K562 (cell line): ENCODE data around the gene NOD1. TPM values are rescaled to one million over a fixed set of nuclear protein-coding genes. Genes with fewer than 3 reads are reported as not detected.

Source experiments
- ATAC-seq: fragments of 200-7000 bp; cut with Tn5 transposase; 3 replicates; pipeline ENCODE4 v1.9.1; 2020; ENCODE audit warnings: moderate library complexity
- BruUV-seq: library from RNA; stranded (reverse); fragments of 400-500 nt; replicated peaks from 2 replicates; lab custom pipeline; 2021; lab: Mats Ljungman, UMichigan
- CTCF ChIA-PET: fragments of 300-600 bp; formaldehyde crosslinking; extraction: SDS; loops from one replicate; lab custom pipeline; 2021; ENCODE audit warnings: low intra/inter-chr PET ratio; lab: Yijun Ruan, JAX
- POLR2A ChIA-PET: fragments of 300-600, 350-650 bp; sonication (Branson Sonifier 250); formaldehyde crosslinking; extraction: SDS; loops from one replicate; lab custom pipeline; 2021; ENCODE audit warnings: antibody characterized with exemption, inconsistent platforms; lab: Yijun Ruan, JAX
- DNase-seq, 4 experiments: peaks; one replicate each; pipeline versions ENCODE4 v3.0.0 to v3.0.0-alpha.2; 2011 to 2018; ENCODE audit warnings: low spot score in 3 of 4, mixed read lengths in 3 of 4; ENCODE audit errors: extremely low read depth in 1 of 4
- FAIRE-seq: peaks from 2 replicates; lab custom pipeline; 2011; peaks lifted over from hg19 to GRCh38; lab: Jason Lieb, UNC
- H2AFZ ChIP-seq: 2 replicates; pipeline ENCODE4 v1.6.0; 2011; ENCODE audit warnings: low read depth, low read length, control low read depth, inconsistent platforms
- H3K27ac ChIP-seq: fragments of 200-600 bp; 3 replicates; pipeline ENCODE4 v1.8.0; 2011; ENCODE audit warnings: low read depth, mild to moderate bottlenecking, control low read depth, inconsistent platforms, low read length, moderate library complexity, mixed read lengths; ENCODE audit errors: extremely low read depth
- H3K27me3 ChIP-seq, 2 experiments: fragments of 300-600 bp in 1 of 2; 2 replicates in 1 of 2; 3 replicates in 1 of 2; pipeline versions ENCODE4 v1.6.0 to v1.8.0; 2011; ENCODE audit warnings: inconsistent platforms in 2 of 2, low read length in 2 of 2, mild to moderate bottlenecking in 1 of 2, mixed read lengths in 1 of 2, moderate library complexity in 1 of 2; ENCODE audit not compliant: control insufficient read depth in 2 of 2, insufficient read depth in 2 of 2
- H3K36me3 ChIP-seq: fragments of 300-600 bp; 3 replicates; pipeline ENCODE4 v1.8.0; 2011; ENCODE audit warnings: mild to moderate bottlenecking, low read length, inconsistent platforms; ENCODE audit not compliant: control insufficient read depth, insufficient read depth
- H3K4me1 ChIP-seq, 2 experiments: fragments of 200-600 bp in 1 of 2; replicated peaks in 1 of 2; 2 replicates in 1 of 2; 3 replicates in 1 of 2; pipeline versions ENCODE4 v1.5.1 to v1.8.0; 2011; ENCODE audit warnings: inconsistent platforms in 2 of 2, low read length in 2 of 2, mild to moderate bottlenecking in 1 of 2, mixed read lengths in 1 of 2, moderate library complexity in 1 of 2; ENCODE audit not compliant: control insufficient read depth in 2 of 2, insufficient read depth in 2 of 2
- H3K4me2 ChIP-seq: 2 replicates; pipeline ENCODE4 v1.6.1; 2011; ENCODE audit warnings: low read length, control low read depth, inconsistent platforms, mixed read lengths; ENCODE audit not compliant: insufficient read depth
- H3K4me3 ChIP-seq: fragments of 200-600 bp; sonication (generic), shearing (Covaris generic); 2 replicates; pipeline ENCODE4 v1.5.1; 2016; ENCODE audit warnings: control low read depth, inconsistent platforms
- H3K79me2 ChIP-seq: fragments of 200-600 bp; 3 replicates; pipeline ENCODE4 v1.8.0; 2011; ENCODE audit warnings: low read length, inconsistent platforms; ENCODE audit not compliant: control insufficient read depth, insufficient read depth
- H3K9ac ChIP-seq, 2 experiments: 2 replicates each; pipeline versions ENCODE4 v1.6.0 to v1.6.1; 2011; ENCODE audit warnings: low read depth in 2 of 2, low read length in 2 of 2, control low read depth in 1 of 2, inconsistent platforms in 1 of 2, mild to moderate bottlenecking in 1 of 2, mixed read lengths in 1 of 2; ENCODE audit not compliant: insufficient read depth in 1 of 2
- H3K9me1 ChIP-seq: one replicate; pipeline ENCODE4 v1.6.0; 2011; ENCODE audit warnings: inconsistent platforms, mild to moderate bottlenecking, low read length, moderate library complexity; ENCODE audit not compliant: control insufficient read depth, insufficient read depth
- H3K9me3 ChIP-seq: replicated peaks from 2 replicates; pipeline ENCODE4 v1.5.1; 2011; ENCODE audit warnings: low read depth, low read length, inconsistent platforms; ENCODE audit not compliant: control insufficient read depth, insufficient read depth
- H4K20me1 ChIP-seq: replicated peaks from 2 replicates; pipeline ENCODE4 v1.6.1; 2011; ENCODE audit warnings: low read length, inconsistent platforms, mixed read lengths; ENCODE audit not compliant: control insufficient read depth, insufficient read depth
- CCNT2 ChIP-seq: IDR thresholded peaks from 2 replicates; pipeline ENCODE4 v1.6.1; 2011; ENCODE audit warnings: borderline replicate concordance, low read depth, mild to moderate bottlenecking, moderate library complexity, mixed read lengths, low read length; ENCODE audit not compliant: insufficient read length; ENCODE audit errors: extremely low read depth
- CREBBP ChIP-seq: IDR thresholded peaks from one replicate; pipeline ENCODE4 v1.6.1; 2012; ENCODE audit warnings: low read depth, mild to moderate bottlenecking, control low read depth, inconsistent platforms, low read length
- FOSL1 ChIP-seq: fragments of 200-800 bp; sonication (Bioruptor generic); conservative IDR thresholded peaks from 2 replicates; pipeline ENCODE4 v1.6.1; 2016; ENCODE audit warnings: missing genetic modification characterization, missing compliant biosample characterization
- GABPA ChIP-seq: fragments of 200-800 bp; sonication (Bioruptor generic); conservative IDR thresholded peaks from 2 replicates; pipeline ENCODE4 v1.6.1; 2016; ENCODE audit warnings: low read depth, missing genetic modification characterization, missing compliant biosample characterization
- GABPB2 ChIP-seq: fragments of 250-450 bp; sonication (Bioruptor Pico); conservative IDR thresholded peaks from 2 replicates; pipeline ENCODE4 v1.5.1; 2021; ENCODE audit warnings: mild to moderate bottlenecking
- HEY1 ChIP-seq: fragments of 250-450 bp; sonication (Bioruptor Pico); IDR thresholded peaks from 2 replicates; pipeline ENCODE4 v1.5.0; 2020; ENCODE audit warnings: mild to moderate bottlenecking, moderate library complexity, borderline replicate concordance
- KLF10 ChIP-seq: fragments of 250-450 bp; sonication (Bioruptor Pico); IDR thresholded peaks from 2 replicates; pipeline ENCODE4 v1.6.1; 2021; ENCODE audit warnings: matching md5 sums
- NCOR1 ChIP-seq: fragments of 450-650 bp; IDR thresholded peaks from 2 replicates; pipeline ENCODE4 v1.6.1; 2016; ENCODE audit warnings: mild to moderate bottlenecking, moderate library complexity
- PHB ChIP-seq: fragments of 250-450 bp; sonication (Bioruptor Pico); IDR thresholded peaks from 2 replicates; pipeline ENCODE4 v1.5.0; 2021
- PML ChIP-seq: IDR thresholded peaks from 2 replicates; pipeline ENCODE4 v1.6.1; 2012; ENCODE audit warnings: low read length, inconsistent platforms
- RFX1 ChIP-seq: fragments of 450-650 bp; IDR thresholded peaks from 2 replicates; pipeline ENCODE4 v1.6.1; 2016; ENCODE audit warnings: mild to moderate bottlenecking, moderate library complexity
- SAFB ChIP-seq: fragments of 200-400 bp; formaldehyde crosslinking; IDR thresholded peaks from 2 replicates; pipeline ENCODE4 v1.6.1; 2017; ENCODE audit warnings: low read depth, low read length, borderline replicate concordance
- SRSF1 ChIP-seq: fragments of 200-400 bp; formaldehyde crosslinking; IDR thresholded peaks from 2 replicates; pipeline ENCODE4 v1.6.1; 2017; ENCODE audit warnings: mild to moderate bottlenecking, low read depth, low read length, moderate library complexity
- ZNF140 ChIP-seq: fragments of 250-450 bp; sonication (Bioruptor Pico); IDR thresholded peaks from 2 replicates; pipeline ENCODE4 v1.8.0; 2021; ENCODE audit warnings: moderate library complexity, mild to moderate bottlenecking, inconsistent platforms
- ZNF232 ChIP-seq: sonication (generic); formaldehyde crosslinking; IDR thresholded peaks from 2 replicates; pipeline ENCODE4 v1.8.0; 2022; ENCODE audit warnings: mild to moderate bottlenecking, missing genetic modification reagents
- ZNF668 ChIP-seq: fragments of 250-450 bp; sonication (Bioruptor Pico); IDR thresholded peaks from 2 replicates; pipeline ENCODE4 v1.8.0; 2022; ENCODE audit warnings: mild to moderate bottlenecking, inconsistent platforms
- ZNF699 ChIP-seq: fragments of 250-450 bp; sonication (Bioruptor Pico); IDR thresholded peaks from 2 replicates; pipeline ENCODE4 v1.8.0; 2021; ENCODE audit warnings: mild to moderate bottlenecking, moderate library complexity; ENCODE audit not compliant: insufficient replicate concordance
- ZNF76 ChIP-seq: fragments of 250-450 bp; sonication (Bioruptor Pico); IDR thresholded peaks from 2 replicates; pipeline ENCODE4 v1.4.0; 2020; ENCODE audit warnings: mild to moderate bottlenecking, moderate library complexity, borderline replicate concordance
- WGBS: fragments of 100-300 bp; shearing (Covaris generic); methylation state at CpG from one replicate; pipeline ENCODE4 v1.1.6; 2016; ENCODE audit warnings: low coverage, mixed read lengths; ENCODE audit not compliant: insufficient coverage; ENCODE audit errors: missing lambda C conversion rate; 5-methylcytosine and 5-hydroxymethylcytosine counted together
- in situ Hi-C: fragments of 300-500 bp; cut with MboI; formaldehyde crosslinking; loops from 4 replicates; pipeline ENCODE4 v1.15.0; 2018; ENCODE audit warnings: inconsistent platforms, mixed read lengths
- intact Hi-C: fragments of 100-400 bp; cut with micrococcal nuclease; formaldehyde crosslinking; loops from 2 replicates; pipeline ENCODE4 v1.14.2; 2022
- polyA plus RNA-seq, 8 experiments: library from polyadenylated mRNA; depleted of rRNA in 4 of 8; stranded (reverse) in 5 of 8; unstranded in 3 of 8; fragments of >200 nt; fragmentation: Nextera tagmentation in 2 of 8; fragmentation: Illumina TruSeq in 1 of 8; extraction: Ambion mirVana in 2 of 8; extraction: Trizol in 1 of 8; gene quantifications; 2 replicates each; pipeline versions ENCODE4 v1.2.1 to v1.2.3, GENCODE V29; 2011 to 2014; ENCODE audit warnings: inconsistent platforms in 1 of 8, missing spikeins in 1 of 8
- total RNA-seq, 7 experiments: library from RNA; depleted of rRNA in 6 of 7; stranded (reverse); fragments of >200 nt in 6 of 7; fragmentation: Illumina TruSeq in 2 of 7; extraction: Trizol in 2 of 7; gene quantifications; 2 replicates each; pipeline versions ENCODE4 v1.2.1 to v1.2.3, GENCODE V29; 2011 to 2021; ENCODE audit warnings: low replicate concordance in 1 of 7
- TF ChIP-seq, protein P1 (sequence below): fragments of 250-450 bp; sonication (Bioruptor Pico); IDR thresholded peaks from 2 replicates; pipeline ENCODE4 v1.4.0; 2020; ENCODE audit warnings: borderline replicate concordance
- TF ChIP-seq, protein P2 (sequence below): sonication (generic); formaldehyde crosslinking; IDR thresholded peaks from 2 replicates; pipeline ENCODE4 v1.8.0; 2022; ENCODE audit warnings: missing genetic modification reagents, mild to moderate bottlenecking, borderline replicate concordance

Gene NOD1
- total and polyA plus RNA-seq, 9 of the 15 experiments (the other 6 are each of a cell fraction or from before 2014, with no cell fraction given): 0.34 to 7.1 (median 4.7) TPM

DNA sequence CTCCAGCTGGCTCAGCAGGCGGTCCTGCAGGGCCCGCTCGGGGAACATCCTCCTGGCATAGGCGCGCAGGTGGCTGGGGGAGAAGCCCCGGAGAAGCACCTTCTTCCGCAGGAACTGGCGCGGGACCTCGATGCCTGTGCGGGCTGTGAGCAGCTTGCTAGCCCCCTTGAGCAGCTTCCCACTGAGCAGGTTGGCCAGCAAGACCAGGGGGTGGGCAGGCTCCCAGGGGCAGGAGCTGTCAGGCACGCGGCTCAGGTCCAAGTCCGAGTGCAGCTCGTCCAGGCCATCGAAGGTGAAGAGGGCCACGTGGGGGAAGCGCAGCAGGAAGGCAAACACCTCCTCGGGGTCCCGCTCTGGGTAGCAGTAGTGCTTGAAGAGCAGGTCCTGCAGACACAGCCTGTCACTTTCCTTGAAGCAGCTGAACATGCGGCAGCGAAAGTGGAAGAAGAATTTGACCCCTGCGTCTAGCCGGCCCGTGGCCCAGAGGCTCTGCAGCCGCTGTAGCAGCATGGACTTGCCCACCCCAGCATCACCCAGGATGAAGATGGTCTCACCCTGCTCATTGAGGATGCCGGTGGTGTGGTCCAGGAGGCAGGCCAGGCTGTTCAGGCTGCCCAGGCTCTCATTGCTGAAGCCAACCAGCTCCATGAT, 26.2 kb downstream of the NOD1 start:
- H3K27me3 ChIP-seq: no peaks in the 10 kb centered on the region
- intact Hi-C loops (no loop called here), in situ Hi-C loops (no loop called here)
- BruUV-seq: no TSS peak
- CTCF ChIA-PET: no interaction called here
- POLR2A ChIA-PET: interaction anchor here (0.6 to 1.2 kb wide), 3 partner anchors 14 to 26 kb away, joined by 3 read pairs; partner anchors contain the start of gene NOD1
- no peaks in the 10 kb centered on the region for H4K20me1 ChIP-seq
- no peak overlapping the region for H3K27ac ChIP-seq
- no peak for FAIRE-seq
- H3K79me2 ChIP-seq: no peaks in the 10 kb centered on the region
- H2AFZ ChIP-seq: no peak overlapping the region
- 77% methylated on average over 26 of the region's 27 CpGs for WGBS
- H3K9me3 ChIP-seq: no peaks in the 10 kb centered on the region
- H3K4me2 ChIP-seq: no peak overlapping the region
- TF ChIP-seq PML (no peak), NCOR1 (no peak), ZNF140 (CRISPR knock-in tag) (no peak), PHB (CRISPR knock-in tag) (no peak), SRSF1 (no peak), ZNF76 (CRISPR knock-in tag) (no peak), SAFB (no peak), ZNF232 (CRISPR knock-in tag) (no peak), RFX1 (no peak), GABPB2 (CRISPR knock-in tag) (no peak), CREBBP (no peak), GABPA (tag) (no peak), HEY1 (CRISPR knock-in tag) (no peak), KLF10 (CRISPR knock-in tag) (no peak), FOSL1 (tag) (no peak), ZNF699 (CRISPR knock-in tag) (no peak), CCNT2 (no peak), ZNF668 (no peak)
- TF ChIP-seq, protein P1, sequence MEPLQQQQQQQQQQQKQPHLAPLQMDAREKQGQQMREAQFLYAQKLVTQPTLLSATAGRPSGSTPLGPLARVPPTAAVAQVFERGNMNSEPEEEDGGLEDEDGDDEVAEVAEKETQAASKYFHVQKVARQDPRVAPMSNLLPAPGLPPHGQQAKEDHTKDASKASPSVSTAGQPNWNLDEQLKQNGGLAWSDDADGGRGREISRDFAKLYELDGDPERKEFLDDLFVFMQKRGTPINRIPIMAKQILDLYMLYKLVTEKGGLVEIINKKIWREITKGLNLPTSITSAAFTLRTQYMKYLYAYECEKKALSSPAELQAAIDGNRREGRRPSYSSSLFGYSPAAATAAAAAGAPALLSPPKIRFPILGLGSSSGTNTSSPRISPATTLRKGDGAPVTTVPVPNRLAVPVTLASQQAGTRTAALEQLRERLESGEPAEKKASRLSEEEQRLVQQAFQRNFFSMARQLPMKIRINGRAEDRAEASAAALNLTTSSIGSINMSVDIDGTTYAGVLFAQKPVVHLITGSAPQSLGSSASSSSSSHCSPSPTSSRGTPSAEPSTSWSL (CRISPR knock-in tag): no peak
- TF ChIP-seq, protein P2, sequence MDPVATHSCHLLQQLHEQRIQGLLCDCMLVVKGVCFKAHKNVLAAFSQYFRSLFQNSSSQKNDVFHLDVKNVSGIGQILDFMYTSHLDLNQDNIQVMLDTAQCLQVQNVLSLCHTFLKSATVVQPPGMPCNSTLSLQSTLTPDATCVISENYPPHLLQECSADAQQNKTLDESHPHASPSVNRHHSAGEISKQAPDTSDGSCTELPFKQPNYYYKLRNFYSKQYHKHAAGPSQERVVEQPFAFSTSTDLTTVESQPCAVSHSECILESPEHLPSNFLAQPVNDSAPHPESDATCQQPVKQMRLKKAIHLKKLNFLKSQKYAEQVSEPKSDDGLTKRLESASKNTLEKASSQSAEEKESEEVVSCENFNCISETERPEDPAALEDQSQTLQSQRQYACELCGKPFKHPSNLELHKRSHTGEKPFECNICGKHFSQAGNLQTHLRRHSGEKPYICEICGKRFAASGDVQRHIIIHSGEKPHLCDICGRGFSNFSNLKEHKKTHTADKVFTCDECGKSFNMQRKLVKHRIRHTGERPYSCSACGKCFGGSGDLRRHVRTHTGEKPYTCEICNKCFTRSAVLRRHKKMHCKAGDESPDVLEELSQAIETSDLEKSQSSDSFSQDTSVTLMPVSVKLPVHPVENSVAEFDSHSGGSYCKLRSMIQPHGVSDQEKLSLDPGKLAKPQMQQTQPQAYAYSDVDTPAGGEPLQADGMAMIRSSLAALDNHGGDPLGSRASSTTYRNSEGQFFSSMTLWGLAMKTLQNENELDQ (CRISPR knock-in tag): no peak
- no peak overlapping the region; a peak in 1 of 4 replicates for H3K9ac ChIP-seq
- H3K9me1 ChIP-seq: no peaks in the 10 kb centered on the region
- DNase-seq: no peak
- 0 out of 3 replicates have a peak, but pooled peaks cover 3% of the 10 kb centered on the region for H3K36me3 ChIP-seq
- no peak overlapping the region for H3K4me3 ChIP-seq
- H3K4me1 ChIP-seq: peaks cover 0 to 4% of the 10 kb centered on the region in 2 experiments; a peak in 1 of 5 replicates
- ATAC-seq: no peak
